HEK293T (cell line): ENCODE data around the gene DERA.

Experiments
- BHLHE40 ChIP-seq: fragments of 450-650 bp; IDR thresholded peaks from 2 replicates; pipeline ENCODE4 v1.6.1; 2016; ENCODE audit warnings: mild to moderate bottlenecking, moderate library complexity, borderline replicate concordance
- HDGF ChIP-seq: fragments of 450-650 bp; IDR thresholded peaks from 2 replicates; pipeline ENCODE4 v1.6.1; 2017; ENCODE audit warnings: antibody characterized with exemption, borderline replicate concordance
- ZNF384 ChIP-seq: fragments of 450-650 bp; IDR thresholded peaks from 2 replicates; pipeline ENCODE4 v1.6.1; 2016

- TF ChIP-seq HDGF (no peak), ZNF384 (no peak), BHLHE40 (no peak)
These were observed 85.1 kb downstream of the DERA start for GRCh38 chr12:15996254-15996653.
